NCI-H774 (cell line): ENCODE data around the gene GTF3C1.

ENCODE experiments used
- DNase-seq: peaks from one replicate; lab custom pipeline; 2025; lab: John Stamatoyannopoulos, UW

Gene GTF3C1

DNA sequence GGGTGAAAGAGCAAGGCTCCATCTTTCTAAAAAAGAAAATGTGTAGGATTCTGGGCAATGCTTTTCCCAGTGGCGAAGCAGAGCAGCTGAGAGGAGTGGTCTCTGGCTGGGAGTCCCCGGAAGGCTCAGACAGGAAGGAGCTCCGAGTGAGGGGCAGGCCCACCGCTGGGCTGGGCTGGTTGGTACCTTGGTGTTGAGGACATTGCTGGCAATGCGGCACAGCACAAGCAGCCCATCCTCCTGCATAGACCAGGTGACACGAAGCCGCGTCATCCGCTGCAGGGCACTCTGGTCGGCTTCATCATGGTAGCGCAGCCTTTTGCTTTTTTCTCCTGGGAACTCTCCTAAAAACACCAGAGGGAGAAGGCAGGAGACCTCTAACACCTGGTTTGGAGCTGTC lies 63.9 kb downstream of the GTF3C1 start:
- no peak for DNase-seq

DNA sequence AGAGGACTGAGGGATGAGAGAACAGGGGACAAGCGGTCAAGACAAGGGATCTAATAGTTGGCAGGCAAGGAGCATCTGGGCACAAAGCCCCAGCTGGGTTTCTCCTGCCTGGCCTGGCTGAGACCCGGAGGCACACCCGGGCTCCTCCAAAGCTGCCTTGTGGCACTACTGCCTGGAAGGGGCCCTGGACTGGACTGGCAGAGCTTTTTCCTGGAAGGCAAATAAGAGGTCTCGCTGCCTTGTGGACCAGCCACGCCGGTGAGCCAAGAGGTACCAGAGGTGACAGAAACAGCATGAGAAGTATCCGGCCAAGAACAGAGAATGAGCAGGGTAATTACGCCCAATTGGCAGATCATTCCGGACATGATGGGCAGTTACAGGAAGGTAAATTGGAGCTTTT lies 64.6 kb downstream of the GTF3C1 start:
- no peak for DNase-seq

- DNase-seq = no peak
Observed at GRCh38 chr16:27483624-27484023, 66.1 kb downstream of the GTF3C1 start.

- DNase-seq = no peak
Observed at GRCh38 chr16:27483088-27483437, 66.7 kb downstream of the GTF3C1 start.

- no peak for DNase-seq
Observed at GRCh38 chr16:27482397-27483087, 67.2 kb downstream of the GTF3C1 start.

- DNase-seq = no peak
Observed at GRCh38 chr16:27481282-27481934, 68.3 kb downstream of the GTF3C1 start.

GRCh38 chr16:27480761-27481160 lies 69.0 kb downstream of the GTF3C1 start:
- no peak for DNase-seq

GRCh38 chr16:27476240-27476639 lies 73.5 kb downstream of the GTF3C1 start:
- DNase-seq = no peak

GRCh38 chr16:27475561-27475960 lies 74.2 kb downstream of the GTF3C1 start:
- no peak for DNase-seq

DNA sequence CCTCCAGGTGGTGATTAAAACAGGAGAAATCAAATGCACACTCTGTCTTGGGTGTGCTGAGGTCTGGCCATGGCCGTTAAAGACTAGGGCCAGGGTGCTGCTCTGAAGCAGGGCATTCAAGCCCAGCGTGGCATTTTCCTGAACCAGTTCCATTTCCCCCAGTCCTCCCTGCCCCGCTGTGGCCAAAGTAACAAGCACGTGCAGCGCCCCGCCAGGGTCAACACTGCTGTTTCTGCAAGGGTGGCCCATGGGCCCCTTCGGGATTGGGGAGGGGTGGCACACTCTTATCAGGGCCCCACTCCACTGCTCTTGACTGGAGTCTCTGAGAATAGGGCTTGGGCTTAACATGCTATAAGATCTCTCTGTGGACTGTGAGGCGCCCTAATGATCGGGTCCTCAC lies 74.8 kb downstream of the GTF3C1 start:
- no peak for DNase-seq

DNA sequence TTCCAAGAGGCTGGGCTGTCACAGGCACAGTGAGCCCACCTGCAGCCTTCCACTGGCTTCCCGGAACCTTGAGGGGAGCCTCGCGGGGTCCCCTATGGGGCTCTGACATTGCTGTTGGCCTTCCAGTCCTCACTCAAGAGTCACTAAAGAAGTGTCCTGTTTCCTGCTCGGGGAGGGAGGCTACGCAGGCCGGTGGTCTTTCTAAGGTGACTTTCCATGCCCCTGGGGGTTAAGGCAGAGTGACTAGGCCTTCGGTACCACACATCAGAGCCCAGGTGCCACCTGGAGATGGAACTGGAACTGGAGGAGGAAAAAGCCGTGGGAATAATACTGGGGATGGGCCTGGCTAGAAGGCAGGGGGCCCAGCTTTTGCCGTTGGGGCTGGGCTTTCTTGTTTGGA lies 75.7 kb downstream of the GTF3C1 start:
- DNase-seq = no peak

GRCh38 chr16:27473101-27473900 lies 76.4 kb downstream of the GTF3C1 start:
- DNase-seq = no peak

- no peak for DNase-seq
Observed at GRCh38 chr16:27472091-27473020, 77.4 kb downstream of the GTF3C1 start.

DNA sequence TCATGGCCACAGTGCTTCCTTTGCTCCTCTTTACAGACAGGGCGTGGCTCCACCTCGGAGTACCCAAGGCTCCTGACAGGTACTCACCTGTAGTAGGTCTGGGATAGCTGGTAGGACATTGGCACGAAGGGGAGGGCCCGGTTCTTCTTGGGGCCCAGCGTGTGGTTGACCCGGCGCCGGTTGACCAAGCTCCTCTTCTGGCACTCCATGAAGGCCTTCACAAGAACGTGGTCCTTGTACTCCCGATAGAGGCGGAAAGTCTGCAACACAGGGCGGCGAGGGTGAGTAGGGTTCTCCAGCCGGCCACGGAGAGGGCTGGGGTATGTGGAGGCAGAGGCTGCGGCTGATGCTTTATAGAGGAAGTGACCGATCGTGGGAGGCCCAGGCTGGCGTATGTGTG lies 78.1 kb downstream of the GTF3C1 start:
- no peak for DNase-seq

GRCh38 chr16:27470567-27471431 lies 78.9 kb downstream of the GTF3C1 start:
- no peak for DNase-seq

- no peak for DNase-seq
Observed at GRCh38 chr16:27468941-27469531, 80.7 kb downstream of the GTF3C1 start.

DNA sequence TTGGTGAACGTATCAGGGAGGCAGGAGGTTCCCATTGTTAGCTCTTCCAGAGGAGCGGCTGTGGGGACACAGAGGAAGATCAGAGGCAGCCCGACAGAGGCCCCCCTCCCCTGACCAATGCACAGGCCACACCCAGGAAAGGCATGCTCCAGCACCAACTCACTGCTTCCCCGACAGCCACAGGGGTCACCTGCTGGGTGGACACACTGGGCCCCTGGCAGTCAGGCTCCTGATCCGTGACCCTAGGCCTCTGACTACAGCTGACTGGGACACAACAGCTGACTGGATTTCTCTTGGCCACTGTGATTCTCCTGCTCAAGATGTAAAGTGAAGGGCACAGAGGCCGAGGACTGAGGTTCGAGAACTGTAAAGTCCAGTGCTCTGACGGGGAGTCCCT lies 84.2 kb downstream of the GTF3C1 start:
- DNase-seq = no peak

- DNase-seq = no peak
Observed at GRCh38 chr16:27464626-27465482, 84.9 kb downstream of the GTF3C1 start.

GRCh38 chr16:27463741-27464591 lies 85.7 kb downstream of the GTF3C1 start:
- DNase-seq = no peak
